H1 (cell line): ENCODE measurements around the gene SPTSSA. TPM values are rescaled to one million over a fixed set of nuclear protein-coding genes. Genes with fewer than 3 reads are reported as not detected.

Source experiments
- CTCF ChIA-PET: fragments of 300-600 bp; sonication (Branson Sonifier 250); formaldehyde crosslinking; loops from one replicate; lab custom pipeline; 2021; ENCODE audit not compliant: partially characterized antibody; lab: Charles Lee
- POLR2A ChIA-PET: fragments of 300-600 bp; sonication (Branson Sonifier 250); formaldehyde crosslinking; loops from one replicate; lab custom pipeline; 2021; ENCODE audit warnings: inconsistent platforms; ENCODE audit not compliant: partially characterized antibody; lab: Charles Lee
- DNase-seq, 2 experiments: peaks; one replicate each; pipeline versions ENCODE4 v3.0.0 to v3.0.0-alpha.2; 2010 to 2022; ENCODE audit warnings: low spot score in 2 of 2, low read depth in 1 of 2, mixed read lengths in 1 of 2
- FAIRE-seq: peaks from 2 replicates; lab custom pipeline; 2011; peaks lifted over from hg19 to GRCh38; lab: Jason Lieb, UNC
- H2AFZ ChIP-seq: 2 replicates; pipeline ENCODE4 v1.8.1; 2012; ENCODE audit warnings: low read length, inconsistent platforms
- H2AK5ac ChIP-seq: 2 replicates; pipeline ENCODE4 v1.6.1; 2013; ENCODE audit warnings: low read depth, low read length
- H2BK120ac ChIP-seq: replicated peaks from 2 replicates; pipeline ENCODE3; 2013; ENCODE audit warnings: low read depth, low read length, inconsistent platforms
- H2BK12ac ChIP-seq: 2 replicates; pipeline ENCODE4 v1.6.1; 2013; ENCODE audit warnings: low read depth, low read length
- H2BK15ac ChIP-seq: 2 replicates; pipeline ENCODE4 v1.6.1; 2013; ENCODE audit warnings: low read length
- H2BK20ac ChIP-seq: 2 replicates; pipeline ENCODE4 v1.6.1; 2013; ENCODE audit warnings: low read length
- H2BK5ac ChIP-seq: 2 replicates; pipeline ENCODE4 v1.6.1; 2013; ENCODE audit warnings: low read depth, low read length
- H3K14ac ChIP-seq: 2 replicates; pipeline ENCODE4 v1.6.1; 2013; ENCODE audit warnings: inconsistent platforms; ENCODE audit not compliant: insufficient read length
- H3K18ac ChIP-seq: 2 replicates; pipeline ENCODE4 v1.6.1; 2013; ENCODE audit warnings: low read length; ENCODE audit errors: extremely low read depth
- H3K23ac ChIP-seq: 2 replicates; pipeline ENCODE4 v1.6.1; 2013; ENCODE audit warnings: inconsistent platforms; ENCODE audit not compliant: insufficient read length
- H3K23me2 ChIP-seq: 2 replicates; pipeline ENCODE4 v1.6.1; 2013; ENCODE audit warnings: low read depth, low read length
- H3K27ac ChIP-seq: 2 replicates; pipeline ENCODE4 v1.6.1; 2011; ENCODE audit warnings: low read depth, low read length, inconsistent platforms
- H3K27me3 ChIP-seq, 4 experiments: replicated peaks in 1 of 4; 1 replicate in 1 of 4; 2 replicates in 3 of 4; pipeline versions ENCODE4 v1.6.1 to v1.8.1; 2011 to 2013; ENCODE audit warnings: low read length in 3 of 4, mild to moderate bottlenecking in 3 of 4, inconsistent platforms in 2 of 4, mixed read lengths in 2 of 4, moderate library complexity in 1 of 4; ENCODE audit not compliant: control insufficient read depth in 3 of 4, insufficient read depth in 3 of 4; ENCODE audit errors: extremely low read depth in 1 of 4
- H3K36me3 ChIP-seq, 4 experiments: 2 replicates each; pipeline versions ENCODE4 v1.6.1 to v1.8.1; 2011 to 2013; ENCODE audit warnings: mild to moderate bottlenecking in 4 of 4, low read length in 3 of 4, moderate library complexity in 2 of 4, control low read depth in 1 of 4, inconsistent platforms in 1 of 4; ENCODE audit not compliant: insufficient read depth in 4 of 4, control insufficient read depth in 2 of 4
- H3K4ac ChIP-seq: replicated peaks from 2 replicates; pipeline ENCODE3; 2013; ENCODE audit warnings: low read length, low read depth, mixed read lengths, inconsistent platforms; ENCODE audit not compliant: insufficient read length
- H3K4me1 ChIP-seq, 4 experiments: replicated peaks in 1 of 4; 1 replicate in 1 of 4; 2 replicates in 3 of 4; pipeline versions ENCODE4 v1.6.1 to v1.8.1; 2011 to 2013; ENCODE audit warnings: low read length in 3 of 4, inconsistent platforms in 2 of 4, mixed read lengths in 1 of 4; ENCODE audit not compliant: insufficient read depth in 4 of 4, control insufficient read depth in 3 of 4
- H3K4me2 ChIP-seq, 2 experiments: 2 replicates each; pipeline versions ENCODE4 v1.6.1 to v1.8.1; 2011 to 2013; ENCODE audit warnings: low read depth in 2 of 2, low read length in 2 of 2, control low read depth in 1 of 2, inconsistent platforms in 1 of 2, mild to moderate bottlenecking in 1 of 2; ENCODE audit not compliant: insufficient read depth in 1 of 2
- H3K4me3 ChIP-seq, 4 experiments: fragments of 200-600, 300-600 bp in 1 of 4; sonication (generic), shearing (Covaris generic), sonication (Bioruptor Twin) in 1 of 4; 2 replicates each; pipeline versions ENCODE4 v1.5.1 to v1.8.1; 2011 to 2016; ENCODE audit warnings: low read length in 4 of 4, low read depth in 3 of 4, control low read depth in 2 of 4, inconsistent platforms in 2 of 4, mild to moderate bottlenecking in 2 of 4, mixed read lengths in 1 of 4, moderate library complexity in 1 of 4; ENCODE audit not compliant: insufficient read depth in 2 of 4; ENCODE audit errors: extremely low read depth in 1 of 4
- H3K56ac ChIP-seq: replicated peaks from 2 replicates; pipeline ENCODE3; 2013; ENCODE audit warnings: low read depth, mild to moderate bottlenecking, mixed read lengths, low read length, inconsistent platforms; ENCODE audit not compliant: insufficient read length
- H3K79me1 ChIP-seq: 2 replicates; pipeline ENCODE4 v1.6.1; 2013; ENCODE audit warnings: low read depth, low read length, control low read depth
- H3K79me2 ChIP-seq, 2 experiments: 2 replicates each; pipeline versions ENCODE4 v1.6.1 to v1.8.1; 2012 to 2013; ENCODE audit warnings: low read length in 2 of 2, mild to moderate bottlenecking in 2 of 2, inconsistent platforms in 1 of 2; ENCODE audit not compliant: insufficient read depth in 2 of 2, control insufficient read depth in 1 of 2
- H3K9ac ChIP-seq, 4 experiments: replicated peaks in 1 of 4; 1 replicate in 1 of 4; 2 replicates in 3 of 4; pipeline versions ENCODE4 v1.6.1 to v1.8.1; 2011 to 2013; ENCODE audit warnings: low read depth in 3 of 4, low read length in 3 of 4, control low read depth in 2 of 4, mild to moderate bottlenecking in 2 of 4, moderate library complexity in 2 of 4, inconsistent platforms in 1 of 4; ENCODE audit errors: extremely low read depth in 1 of 4
- H3K9me3 ChIP-seq, 2 experiments: 2 replicates each; pipeline versions ENCODE4 v1.6.1 to v1.8.1; 2012 to 2013; ENCODE audit warnings: mild to moderate bottlenecking in 2 of 2, moderate library complexity in 2 of 2, control low read depth in 1 of 2, inconsistent platforms in 1 of 2, low read depth in 1 of 2, low read length in 1 of 2, mixed read lengths in 1 of 2; ENCODE audit not compliant: insufficient read depth in 2 of 2
- H4K20me1 ChIP-seq, 2 experiments: replicated peaks in 1 of 2; 2 replicates each; pipeline versions ENCODE3 to v1.8.1; 2011 to 2013; ENCODE audit warnings: inconsistent platforms in 2 of 2, low read length in 2 of 2, mild to moderate bottlenecking in 1 of 2; ENCODE audit not compliant: insufficient read depth in 2 of 2, control insufficient read depth in 1 of 2
- H4K5ac ChIP-seq: 2 replicates; pipeline ENCODE4 v1.6.1; 2013; ENCODE audit warnings: low read length, low read depth, mixed read lengths, inconsistent platforms; ENCODE audit not compliant: insufficient read length
- H4K8ac ChIP-seq: 2 replicates; pipeline ENCODE4 v1.8.0; 2013; ENCODE audit warnings: mild to moderate bottlenecking, moderate library complexity, low read length, inconsistent platforms; ENCODE audit not compliant: insufficient read depth; ENCODE audit errors: extremely low read depth
- H4K91ac ChIP-seq: replicated peaks from 2 replicates; pipeline ENCODE3; 2013; ENCODE audit warnings: low read length, mixed read lengths, inconsistent platforms; ENCODE audit not compliant: insufficient read length
- BCL11A ChIP-seq, 2 experiments: IDR thresholded peaks; one replicate each; pipeline ENCODE4 v1.6.1; 2011; ENCODE audit warnings: low read depth in 2 of 2, low read length in 2 of 2, mild to moderate bottlenecking in 2 of 2
- CHD1 ChIP-seq: IDR thresholded peaks from 2 replicates; pipeline ENCODE4 v1.6.1; 2012; ENCODE audit warnings: low read depth, low read length, improper control_type of control experiment
- FOSL1 ChIP-seq: IDR thresholded peaks from 2 replicates; pipeline ENCODE4 v1.6.1; 2011; ENCODE audit warnings: mild to moderate bottlenecking, low read depth, low read length, moderate library complexity; ENCODE audit not compliant: insufficient read depth
- NRF1 ChIP-seq: IDR thresholded peaks from 2 replicates; pipeline ENCODE4 v1.6.1; 2011; ENCODE audit warnings: mild to moderate bottlenecking, low read depth, low read length, improper control_type of control experiment
- SIN3A ChIP-seq, 2 experiments: IDR thresholded peaks in 1 of 2; conservative IDR thresholded peaks in 1 of 2; 2 replicates each; pipeline ENCODE4 v1.6.1; 2011 to 2012; ENCODE audit warnings: low read length in 2 of 2, improper control_type of control experiment in 1 of 2, low read depth in 1 of 2, mild to moderate bottlenecking in 1 of 2
- SIRT6 ChIP-seq: IDR thresholded peaks from one replicate; pipeline ENCODE4 v1.7.1; 2012; ENCODE audit warnings: low read length, inconsistent platforms
- WGBS, 2 experiments: shearing (Covaris generic) in 1 of 2; methylation state at CpG; one replicate each; pipeline versions ENCODE4 v1.1.6 to v1.1.7; 2013 to 2015; ENCODE audit warnings: low lambda C conversion rate in 2 of 2, mixed read lengths in 2 of 2, inconsistent platforms in 1 of 2, low coverage in 1 of 2, missing lambda C conversion rate in 1 of 2; ENCODE audit not compliant: insufficient replicate concordance in 2 of 2, insufficient coverage in 1 of 2, insufficient read length in 1 of 2; ENCODE audit errors: extremely low coverage in 1 of 2, missing lambda C conversion rate in 1 of 2; 5-methylcytosine and 5-hydroxymethylcytosine counted together
- polyA plus RNA-seq, 7 experiments: library from polyadenylated mRNA; depleted of rRNA in 3 of 7; stranded (reverse) in 5 of 7; unstranded in 2 of 7; fragments of >200 nt in 5 of 7; fragments of 200-250 nt in 2 of 7; gene quantifications; 1 replicate in 5 of 7; 2 replicates in 1 of 7; 4 replicates in 1 of 7; pipeline versions ENCODE4 v1.2.1 to v1.2.3, GENCODE V29; 2011 to 2013; ENCODE audit warnings: missing spikeins in 2 of 7, mixed read lengths in 2 of 7
- total RNA-seq: library from RNA; stranded (reverse); fragmentation: NEBNext Ultra II Directional; extraction: Animal tissue kit (Norgen Biotek cat#: 25700); gene quantifications from 2 replicates; pipeline ENCODE4 v1.2.1, GENCODE V29; 2021
- TF ChIP-seq, protein P1 (sequence below): IDR thresholded peaks from 2 replicates; pipeline ENCODE4 v1.6.1; 2011; ENCODE audit warnings: low read depth, mild to moderate bottlenecking, low read length; ENCODE audit not compliant: insufficient read depth

The SPTSSA gene
- total and polyA plus RNA-seq, 2 of the 8 experiments (the other 6 are each of a cell fraction or from before 2014, with no cell fraction given): 24.9 to 28.5 TPM

DNA sequence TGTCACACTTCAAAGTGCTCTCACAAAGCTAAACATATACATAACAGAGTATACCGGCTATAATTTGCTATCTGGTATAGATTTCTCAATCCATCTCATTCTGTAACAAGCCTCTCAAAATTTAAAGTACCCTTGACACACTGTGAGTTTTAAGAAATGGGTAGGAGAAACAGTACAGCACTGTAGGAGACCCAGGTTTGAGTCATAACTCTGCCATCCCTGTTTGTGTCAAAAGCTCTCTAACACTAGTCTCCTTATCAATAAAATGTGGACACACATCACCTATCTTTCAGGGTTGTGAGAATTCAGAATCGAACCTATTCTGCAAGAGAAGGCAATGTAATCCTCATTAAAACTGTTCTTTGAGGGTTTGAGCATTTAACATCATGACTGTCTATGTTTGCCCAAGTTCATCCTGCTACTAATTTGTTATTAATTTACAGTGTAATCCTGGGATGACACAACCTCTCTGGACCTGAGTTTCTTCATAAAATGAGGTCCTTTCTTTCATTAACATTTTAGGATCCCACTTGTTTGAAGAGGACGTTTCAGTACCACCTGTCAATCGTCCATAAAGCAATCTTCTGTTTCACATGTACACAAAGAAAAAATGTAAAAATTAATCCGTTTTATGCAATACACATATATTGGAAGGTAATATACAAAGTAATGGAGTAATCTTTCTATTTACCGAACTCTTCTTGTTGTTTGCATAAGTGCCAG, 12.1 kb downstream of the SPTSSA start:
- Histone ChIP-seq H2BK120ac (no peak overlapping the region), H3K27me3 (no peaks in the 10 kb centered on the region), H3K23me2 (no peaks in the 10 kb centered on the region), H3K56ac (no peak overlapping the region), H2BK15ac (no peak overlapping the region), H2BK12ac (no peak overlapping the region)
- WGBS, 2 experiments: 83% methylated on average over 6 of the region's 6 CpGs; no CpG with 5 or more reads in 1 of the 2 experiments
- no peak for TF ChIP-seq SIRT6
- no peak for TF ChIP-seq FOSL1
- no peak for TF ChIP-seq SIN3A (conservative IDR thresholded peaks at IDR 0.05 in 1 of 2, IDR thresholded peaks at IDR 0.05 in 1 of 2; ENCODE audit: low read depth in 1 of 2, low read length in 2 of 2)
- no peak for TF ChIP-seq CHD1
- TF ChIP-seq, protein P1, sequence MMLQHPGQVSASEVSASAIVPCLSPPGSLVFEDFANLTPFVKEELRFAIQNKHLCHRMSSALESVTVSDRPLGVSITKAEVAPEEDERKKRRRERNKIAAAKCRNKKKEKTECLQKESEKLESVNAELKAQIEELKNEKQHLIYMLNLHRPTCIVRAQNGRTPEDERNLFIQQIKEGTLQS: no peak
- no peak for TF ChIP-seq BCL11A (IDR thresholded peaks at IDR 0.05; ENCODE audit: low read depth in 2 of 2, low read length in 2 of 2)
- no peak for TF ChIP-seq NRF1
- TF ChIP-seq, all 59 proteins: peak for 0
- Histone ChIP-seq H3K14ac (no peak overlapping the region), H4K91ac (no peak overlapping the region), H3K4me3 (no peak overlapping the region), H2AK5ac (no peak overlapping the region), H4K20me1 (peaks cover 2 to 6% of the 10 kb centered on the region in 2 experiments), H3K18ac (no peak overlapping the region), H3K4ac (no peak overlapping the region), H4K5ac (no peak overlapping the region), H3K79me1 (no peaks in the 10 kb centered on the region; the same call in 1 of the 2 replicates), H2BK5ac (no peak overlapping the region), H3K9me3 (no peaks in the 10 kb centered on the region), H2BK20ac (no peak overlapping the region), H4K8ac (no peak overlapping the region), H3K27ac (no peak overlapping the region), H3K9ac (no peak overlapping the region), H3K4me1 (peaks cover 0 to 2% (median 0%) of the 10 kb centered on the region in 4 experiments; a peak in 1 of 7 replicates), H3K79me2 (peaks cover 0 to 75% of the 10 kb centered on the region in 2 experiments; a peak in 3 of 4 replicates), H3K4me2 (no peak overlapping the region), H3K36me3 (peaks cover 0 to 3% (median 1%) of the 10 kb centered on the region in 4 experiments; a peak in 2 of 8 replicates), H2AFZ (no peak overlapping the region), H3K23ac (no peak overlapping the region)
- ChIA-PET POLR2A (interaction anchor here (7.8 kb wide), 1 partner anchor 12 kb away, joined by 40 read pairs; the partner anchor contains the start of gene SPTSSA), CTCF (interaction anchor here (1.7 to 2.2 kb wide), 2 partner anchors 11 to 118 kb away, joined by 5 to 6 read pairs; no protein-coding TSS in a partner anchor)
- FAIRE-seq (no peak), DNase-seq (no peak)
